H1 (cell line): ENCODE results near the gene CYB561. TPM values are rescaled to one million over a fixed set of nuclear protein-coding genes. Genes with fewer than 3 reads are reported as not detected.

ENCODE experiments used
- CTCF ChIA-PET: fragments of 300-600 bp; sonication (Branson Sonifier 250); formaldehyde crosslinking; loops from one replicate; lab custom pipeline; 2021; ENCODE audit not compliant: partially characterized antibody; lab: Charles Lee
- POLR2A ChIA-PET: fragments of 300-600 bp; sonication (Branson Sonifier 250); formaldehyde crosslinking; loops from one replicate; lab custom pipeline; 2021; ENCODE audit warnings: inconsistent platforms; ENCODE audit not compliant: partially characterized antibody; lab: Charles Lee
- DNase-seq, 2 experiments: peaks; one replicate each; pipeline versions ENCODE4 v3.0.0 to v3.0.0-alpha.2; 2010 to 2022; ENCODE audit warnings: low spot score in 2 of 2, low read depth in 1 of 2, mixed read lengths in 1 of 2
- FAIRE-seq: peaks from 2 replicates; lab custom pipeline; 2011; peaks lifted over from hg19 to GRCh38; lab: Jason Lieb, UNC
- H2AFZ ChIP-seq: 2 replicates; pipeline ENCODE4 v1.8.1; 2012; ENCODE audit warnings: low read length, inconsistent platforms
- H2AK5ac ChIP-seq: 2 replicates; pipeline ENCODE4 v1.6.1; 2013; ENCODE audit warnings: low read depth, low read length
- H2BK120ac ChIP-seq: replicated peaks from 2 replicates; pipeline ENCODE3; 2013; ENCODE audit warnings: low read depth, low read length, inconsistent platforms
- H2BK12ac ChIP-seq: 2 replicates; pipeline ENCODE4 v1.6.1; 2013; ENCODE audit warnings: low read depth, low read length
- H2BK15ac ChIP-seq: 2 replicates; pipeline ENCODE4 v1.6.1; 2013; ENCODE audit warnings: low read length
- H2BK20ac ChIP-seq: 2 replicates; pipeline ENCODE4 v1.6.1; 2013; ENCODE audit warnings: low read length
- H2BK5ac ChIP-seq: 2 replicates; pipeline ENCODE4 v1.6.1; 2013; ENCODE audit warnings: low read depth, low read length
- H3K14ac ChIP-seq: 2 replicates; pipeline ENCODE4 v1.6.1; 2013; ENCODE audit warnings: inconsistent platforms; ENCODE audit not compliant: insufficient read length
- H3K18ac ChIP-seq: 2 replicates; pipeline ENCODE4 v1.6.1; 2013; ENCODE audit warnings: low read length; ENCODE audit errors: extremely low read depth
- H3K23ac ChIP-seq: 2 replicates; pipeline ENCODE4 v1.6.1; 2013; ENCODE audit warnings: inconsistent platforms; ENCODE audit not compliant: insufficient read length
- H3K23me2 ChIP-seq: 2 replicates; pipeline ENCODE4 v1.6.1; 2013; ENCODE audit warnings: low read depth, low read length
- H3K27ac ChIP-seq: 2 replicates; pipeline ENCODE4 v1.6.1; 2011; ENCODE audit warnings: low read depth, low read length, inconsistent platforms
- H3K27me3 ChIP-seq, 4 experiments: replicated peaks in 1 of 4; 1 replicate in 1 of 4; 2 replicates in 3 of 4; pipeline versions ENCODE4 v1.6.1 to v1.8.1; 2011 to 2013; ENCODE audit warnings: low read length in 3 of 4, mild to moderate bottlenecking in 3 of 4, inconsistent platforms in 2 of 4, mixed read lengths in 2 of 4, moderate library complexity in 1 of 4; ENCODE audit not compliant: control insufficient read depth in 3 of 4, insufficient read depth in 3 of 4; ENCODE audit errors: extremely low read depth in 1 of 4
- H3K36me3 ChIP-seq, 4 experiments: 2 replicates each; pipeline versions ENCODE4 v1.6.1 to v1.8.1; 2011 to 2013; ENCODE audit warnings: mild to moderate bottlenecking in 4 of 4, low read length in 3 of 4, moderate library complexity in 2 of 4, control low read depth in 1 of 4, inconsistent platforms in 1 of 4; ENCODE audit not compliant: insufficient read depth in 4 of 4, control insufficient read depth in 2 of 4
- H3K4ac ChIP-seq: replicated peaks from 2 replicates; pipeline ENCODE3; 2013; ENCODE audit warnings: low read length, low read depth, mixed read lengths, inconsistent platforms; ENCODE audit not compliant: insufficient read length
- H3K4me1 ChIP-seq, 4 experiments: replicated peaks in 1 of 4; 1 replicate in 1 of 4; 2 replicates in 3 of 4; pipeline versions ENCODE4 v1.6.1 to v1.8.1; 2011 to 2013; ENCODE audit warnings: low read length in 3 of 4, inconsistent platforms in 2 of 4, mixed read lengths in 1 of 4; ENCODE audit not compliant: insufficient read depth in 4 of 4, control insufficient read depth in 3 of 4
- H3K4me2 ChIP-seq, 2 experiments: 2 replicates each; pipeline versions ENCODE4 v1.6.1 to v1.8.1; 2011 to 2013; ENCODE audit warnings: low read depth in 2 of 2, low read length in 2 of 2, control low read depth in 1 of 2, inconsistent platforms in 1 of 2, mild to moderate bottlenecking in 1 of 2; ENCODE audit not compliant: insufficient read depth in 1 of 2
- H3K4me3 ChIP-seq, 4 experiments: fragments of 200-600, 300-600 bp in 1 of 4; sonication (generic), shearing (Covaris generic), sonication (Bioruptor Twin) in 1 of 4; 2 replicates each; pipeline versions ENCODE4 v1.5.1 to v1.8.1; 2011 to 2016; ENCODE audit warnings: low read length in 4 of 4, low read depth in 3 of 4, control low read depth in 2 of 4, inconsistent platforms in 2 of 4, mild to moderate bottlenecking in 2 of 4, mixed read lengths in 1 of 4, moderate library complexity in 1 of 4; ENCODE audit not compliant: insufficient read depth in 2 of 4; ENCODE audit errors: extremely low read depth in 1 of 4
- H3K56ac ChIP-seq: replicated peaks from 2 replicates; pipeline ENCODE3; 2013; ENCODE audit warnings: low read depth, mild to moderate bottlenecking, mixed read lengths, low read length, inconsistent platforms; ENCODE audit not compliant: insufficient read length
- H3K79me1 ChIP-seq: 2 replicates; pipeline ENCODE4 v1.6.1; 2013; ENCODE audit warnings: low read depth, low read length, control low read depth
- H3K79me2 ChIP-seq, 2 experiments: 2 replicates each; pipeline versions ENCODE4 v1.6.1 to v1.8.1; 2012 to 2013; ENCODE audit warnings: low read length in 2 of 2, mild to moderate bottlenecking in 2 of 2, inconsistent platforms in 1 of 2; ENCODE audit not compliant: insufficient read depth in 2 of 2, control insufficient read depth in 1 of 2
- H3K9ac ChIP-seq, 4 experiments: replicated peaks in 1 of 4; 1 replicate in 1 of 4; 2 replicates in 3 of 4; pipeline versions ENCODE4 v1.6.1 to v1.8.1; 2011 to 2013; ENCODE audit warnings: low read depth in 3 of 4, low read length in 3 of 4, control low read depth in 2 of 4, mild to moderate bottlenecking in 2 of 4, moderate library complexity in 2 of 4, inconsistent platforms in 1 of 4; ENCODE audit errors: extremely low read depth in 1 of 4
- H3K9me3 ChIP-seq, 2 experiments: 2 replicates each; pipeline versions ENCODE4 v1.6.1 to v1.8.1; 2012 to 2013; ENCODE audit warnings: mild to moderate bottlenecking in 2 of 2, moderate library complexity in 2 of 2, control low read depth in 1 of 2, inconsistent platforms in 1 of 2, low read depth in 1 of 2, low read length in 1 of 2, mixed read lengths in 1 of 2; ENCODE audit not compliant: insufficient read depth in 2 of 2
- H4K20me1 ChIP-seq, 2 experiments: replicated peaks in 1 of 2; 2 replicates each; pipeline versions ENCODE3 to v1.8.1; 2011 to 2013; ENCODE audit warnings: inconsistent platforms in 2 of 2, low read length in 2 of 2, mild to moderate bottlenecking in 1 of 2; ENCODE audit not compliant: insufficient read depth in 2 of 2, control insufficient read depth in 1 of 2
- H4K5ac ChIP-seq: 2 replicates; pipeline ENCODE4 v1.6.1; 2013; ENCODE audit warnings: low read length, low read depth, mixed read lengths, inconsistent platforms; ENCODE audit not compliant: insufficient read length
- H4K8ac ChIP-seq: 2 replicates; pipeline ENCODE4 v1.8.0; 2013; ENCODE audit warnings: mild to moderate bottlenecking, moderate library complexity, low read length, inconsistent platforms; ENCODE audit not compliant: insufficient read depth; ENCODE audit errors: extremely low read depth
- H4K91ac ChIP-seq: replicated peaks from 2 replicates; pipeline ENCODE3; 2013; ENCODE audit warnings: low read length, mixed read lengths, inconsistent platforms; ENCODE audit not compliant: insufficient read length
- ATF3 ChIP-seq: IDR thresholded peaks from 2 replicates; pipeline ENCODE4 v1.6.1; 2011; ENCODE audit warnings: low read depth, mild to moderate bottlenecking, low read length; ENCODE audit not compliant: insufficient read depth
- BCL11A ChIP-seq, 2 experiments: IDR thresholded peaks; one replicate each; pipeline ENCODE4 v1.6.1; 2011; ENCODE audit warnings: low read depth in 2 of 2, low read length in 2 of 2, mild to moderate bottlenecking in 2 of 2
- EP300 ChIP-seq, 2 experiments: IDR thresholded peaks; 1 replicate in 1 of 2; 2 replicates in 1 of 2; pipeline ENCODE4 v1.6.1; 2011 to 2012; ENCODE audit warnings: low read depth in 2 of 2, low read length in 2 of 2, mild to moderate bottlenecking in 2 of 2, borderline replicate concordance in 1 of 2, inconsistent platforms in 1 of 2, moderate library complexity in 1 of 2
- JUN ChIP-seq: IDR thresholded peaks from 2 replicates; pipeline ENCODE4 v1.6.1; 2011; ENCODE audit warnings: low read depth, mild to moderate bottlenecking, improper control_type of control experiment, low read length
- KDM5A ChIP-seq: fragments of 200-600 bp; IDR thresholded peaks from 2 replicates; pipeline ENCODE4 v1.7.1; 2012; ENCODE audit warnings: mild to moderate bottlenecking, low read length, inconsistent platforms, mixed read lengths
- MAFK ChIP-seq: IDR thresholded peaks from 2 replicates; pipeline ENCODE4 v1.6.1; 2012; ENCODE audit warnings: low read depth, mild to moderate bottlenecking, improper control_type of control experiment, low read length
- NANOG ChIP-seq: IDR thresholded peaks from 2 replicates; pipeline ENCODE4 v1.6.1; 2011; ENCODE audit warnings: low read length, low read depth, mild to moderate bottlenecking, inconsistent platforms; ENCODE audit not compliant: insufficient read depth, poor library complexity, severe bottlenecking
- RFX5 ChIP-seq: IDR thresholded peaks from 2 replicates; pipeline ENCODE4 v1.6.1; 2011; ENCODE audit warnings: low read depth, low read length, improper control_type of control experiment, borderline replicate concordance
- SIX5 ChIP-seq: IDR thresholded peaks from 2 replicates; pipeline ENCODE4 v1.6.1; 2011; ENCODE audit warnings: mild to moderate bottlenecking, low read depth, low read length
- SRF ChIP-seq: IDR thresholded peaks from 2 replicates; pipeline ENCODE4 v1.6.1; 2011; ENCODE audit warnings: mild to moderate bottlenecking, low read depth, low read length, moderate library complexity
- TCF12 ChIP-seq: IDR thresholded peaks from 2 replicates; pipeline ENCODE4 v1.6.1; 2011; ENCODE audit warnings: low read depth, mild to moderate bottlenecking, low read length
- WGBS, 2 experiments: shearing (Covaris generic) in 1 of 2; methylation state at CpG; one replicate each; pipeline versions ENCODE4 v1.1.6 to v1.1.7; 2013 to 2015; ENCODE audit warnings: low lambda C conversion rate in 2 of 2, mixed read lengths in 2 of 2, inconsistent platforms in 1 of 2, low coverage in 1 of 2, missing lambda C conversion rate in 1 of 2; ENCODE audit not compliant: insufficient replicate concordance in 2 of 2, insufficient coverage in 1 of 2, insufficient read length in 1 of 2; ENCODE audit errors: extremely low coverage in 1 of 2, missing lambda C conversion rate in 1 of 2; 5-methylcytosine and 5-hydroxymethylcytosine counted together
- polyA plus RNA-seq, 7 experiments: library from polyadenylated mRNA; depleted of rRNA in 3 of 7; stranded (reverse) in 5 of 7; unstranded in 2 of 7; fragments of >200 nt in 5 of 7; fragments of 200-250 nt in 2 of 7; gene quantifications; 1 replicate in 5 of 7; 2 replicates in 1 of 7; 4 replicates in 1 of 7; pipeline versions ENCODE4 v1.2.1 to v1.2.3, GENCODE V29; 2011 to 2013; ENCODE audit warnings: missing spikeins in 2 of 7, mixed read lengths in 2 of 7
- total RNA-seq: library from RNA; stranded (reverse); fragmentation: NEBNext Ultra II Directional; extraction: Animal tissue kit (Norgen Biotek cat#: 25700); gene quantifications from 2 replicates; pipeline ENCODE4 v1.2.1, GENCODE V29; 2021

CYB561 gene
- total and polyA plus RNA-seq, 2 of the 8 experiments (the other 6 are each of a cell fraction or from before 2014, with no cell fraction given) = 19.7 to 23.4 TPM

- H4K5ac ChIP-seq = no peak overlapping the region
- TF ChIP-seq BCL11A (IDR thresholded peaks at IDR 0.05; ENCODE audit: low read depth in 2 of 2, low read length in 2 of 2) (no peak), MAFK (no peak), ATF3 (no peak), NANOG (no peak), RFX5 (no peak), TCF12 (no peak), SRF (no peak), JUN (no peak), SIX5 (no peak), KDM5A (no peak), EP300 (IDR thresholded peaks at IDR 0.05; ENCODE audit: borderline replicate concordance in 1 of 2, low read depth in 2 of 2, low read length in 2 of 2) (no peak)
- H3K27me3 ChIP-seq = no peaks in the 10 kb centered on the region
- H3K4ac ChIP-seq = no peak overlapping the region
- H3K4me2 ChIP-seq = no peak overlapping the region
- no peaks in the 10 kb centered on the region for H3K79me1 ChIP-seq
- H3K56ac ChIP-seq = no peak overlapping the region
- no peak overlapping the region for H3K9ac ChIP-seq
- H4K91ac ChIP-seq = no peak overlapping the region
- no peak overlapping the region for H2BK120ac ChIP-seq
- no peak overlapping the region for H2BK12ac ChIP-seq
- H3K9me3 ChIP-seq = no peaks in the 10 kb centered on the region
- no peak overlapping the region for H2AFZ ChIP-seq
- no peak overlapping the region for H2AK5ac ChIP-seq
- H3K27ac ChIP-seq = no peak overlapping the region
- no peak overlapping the region for H4K8ac ChIP-seq
- no peak overlapping the region for H3K23ac ChIP-seq
- H3K18ac ChIP-seq = no peak overlapping the region
- H3K36me3 ChIP-seq = no peaks in the 10 kb centered on the region
- no peak overlapping the region for H3K14ac ChIP-seq
- FAIRE-seq (no peak), DNase-seq (no peak)
- POLR2A ChIA-PET = interaction anchor here (1.3 kb wide), 1 partner anchor 15 kb away, joined by 3 read pairs; no protein-coding TSS in a partner anchor
- H2BK5ac ChIP-seq = no peak overlapping the region
- H3K4me3 ChIP-seq = no peak overlapping the region
- no peaks in the 10 kb centered on the region for H3K79me2 ChIP-seq
- WGBS, 2 experiments = 63% methylated on average over 3 of the region's 3 CpGs; no CpG with 5 or more reads in 1 of the 2 experiments
- no peak overlapping the region for H2BK15ac ChIP-seq
- CTCF ChIA-PET = interaction anchor here (1.1 to 27.9 kb wide), 2 partner anchors 10 to 27 kb away, joined by 4 to 758 read pairs; partner anchors contain the start of gene CYB561
- H3K4me1 ChIP-seq = no peaks in the 10 kb centered on the region
- H4K20me1 ChIP-seq = no peaks in the 10 kb centered on the region
- no peak overlapping the region for H2BK20ac ChIP-seq
- H3K23me2 ChIP-seq = no peaks in the 10 kb centered on the region
Observed at GRCh38 chr17:63463771-63464170, 17.7 kb upstream of the CYB561 start.
